ENCODE data around the gene NAP1L1. TPM values are rescaled to one million over a fixed set of nuclear protein-coding genes. Genes with fewer than 3 reads are reported as not detected.

Gene NAP1L1
- total RNA-seq, 4 donors from 2014 or later: 175 to 544 (median 399) TPM

GRCh38 chr12:76109879-76110278, 25.4 kb upstream of the NAP1L1 start:
- no peaks in the 10 kb centered on the region for H3K27me3 ChIP-seq
- H3K4me1 ChIP-seq: no peaks in the 10 kb centered on the region
- intact Hi-C loops (cut with DNase I; ENCODE audit: low total_unique reads): no loop called here
- no peak overlapping the region for H3K27ac ChIP-seq
- no peak for TF ChIP-seq POLR2A (IDR thresholded peaks at IDR 0.05)
- TF ChIP-seq, protein P1, sequence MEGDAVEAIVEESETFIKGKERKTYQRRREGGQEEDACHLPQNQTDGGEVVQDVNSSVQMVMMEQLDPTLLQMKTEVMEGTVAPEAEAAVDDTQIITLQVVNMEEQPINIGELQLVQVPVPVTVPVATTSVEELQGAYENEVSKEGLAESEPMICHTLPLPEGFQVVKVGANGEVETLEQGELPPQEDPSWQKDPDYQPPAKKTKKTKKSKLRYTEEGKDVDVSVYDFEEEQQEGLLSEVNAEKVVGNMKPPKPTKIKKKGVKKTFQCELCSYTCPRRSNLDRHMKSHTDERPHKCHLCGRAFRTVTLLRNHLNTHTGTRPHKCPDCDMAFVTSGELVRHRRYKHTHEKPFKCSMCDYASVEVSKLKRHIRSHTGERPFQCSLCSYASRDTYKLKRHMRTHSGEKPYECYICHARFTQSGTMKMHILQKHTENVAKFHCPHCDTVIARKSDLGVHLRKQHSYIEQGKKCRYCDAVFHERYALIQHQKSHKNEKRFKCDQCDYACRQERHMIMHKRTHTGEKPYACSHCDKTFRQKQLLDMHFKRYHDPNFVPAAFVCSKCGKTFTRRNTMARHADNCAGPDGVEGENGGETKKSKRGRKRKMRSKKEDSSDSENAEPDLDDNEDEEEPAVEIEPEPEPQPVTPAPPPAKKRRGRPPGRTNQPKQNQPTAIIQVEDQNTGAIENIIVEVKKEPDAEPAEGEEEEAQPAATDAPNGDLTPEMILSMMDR (IDR thresholded peaks at IDR 0.05): no peak
- no peaks in the 10 kb centered on the region for H3K36me3 ChIP-seq
- no peak overlapping the region for H3K4me3 ChIP-seq
- no peaks in the 10 kb centered on the region for H3K9me3 ChIP-seq
- no peak for DNase-seq

DNA sequence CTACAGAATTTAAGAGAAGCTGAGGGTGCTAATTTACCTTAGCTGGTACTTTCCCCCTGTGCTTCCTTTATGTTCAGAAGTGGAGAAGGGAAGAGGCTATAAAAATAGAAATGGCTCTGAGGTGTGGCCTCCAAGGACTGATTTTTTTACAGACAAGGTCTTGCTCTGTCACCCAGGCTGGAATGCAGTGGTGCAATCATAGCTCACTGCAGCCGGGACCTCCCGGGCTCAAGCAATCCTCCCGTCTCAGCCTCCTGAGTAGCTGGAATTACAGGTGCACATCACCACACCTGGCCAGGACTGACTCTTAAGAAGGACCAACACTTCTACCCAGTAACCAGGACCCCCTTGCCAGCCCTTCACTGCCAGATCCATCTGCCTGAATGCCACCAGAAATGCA, 23.9 kb upstream of the NAP1L1 start:
- TF ChIP-seq, protein P1 (IDR thresholded peaks at IDR 0.05): no peak
- TF ChIP-seq POLR2A (IDR thresholded peaks at IDR 0.05): no peak
- H3K9me3 ChIP-seq: no peaks in the 10 kb centered on the region
- H3K27ac ChIP-seq: no peak overlapping the region
- H3K4me1 ChIP-seq: no peaks in the 10 kb centered on the region
- intact Hi-C loops (cut with DNase I; ENCODE audit: low total_unique reads): no loop called here
- H3K27me3 ChIP-seq: no peaks in the 10 kb centered on the region
- no peak overlapping the region for H3K4me3 ChIP-seq
- no peaks in the 10 kb centered on the region for H3K36me3 ChIP-seq
- DNase-seq: no peak

GRCh38 chr12:76106631-76107030, 22.1 kb upstream of the NAP1L1 start:
- TF ChIP-seq, protein P1 (IDR thresholded peaks at IDR 0.05): no peak
- no peak for TF ChIP-seq POLR2A (IDR thresholded peaks at IDR 0.05)
- intact Hi-C loops (cut with DNase I; ENCODE audit: low total_unique reads): no loop called here

DNA sequence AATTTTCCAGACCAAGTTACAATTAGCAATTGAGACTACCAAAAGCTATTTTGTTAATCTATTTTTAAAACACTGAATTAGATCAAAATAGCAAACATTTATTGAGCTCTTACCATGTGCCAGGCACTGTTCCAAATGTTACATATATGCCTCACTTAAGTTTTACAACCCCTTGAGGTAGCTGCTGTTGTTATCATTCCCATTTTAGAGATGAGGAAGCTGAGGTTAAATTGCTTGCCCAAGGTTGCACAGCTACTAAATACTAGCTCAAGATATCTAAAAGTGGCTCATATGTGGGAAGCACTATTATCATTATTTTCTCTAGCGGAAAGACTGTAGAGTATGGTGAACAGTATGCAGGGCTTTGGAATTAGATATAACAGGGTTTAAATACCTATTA, 19.5 kb upstream of the NAP1L1 start:
- Histone ChIP-seq H3K9me3 (no peaks in the 10 kb centered on the region), H3K27me3 (no peaks in the 10 kb centered on the region), H3K4me1 (no peaks in the 10 kb centered on the region), H3K27ac (no peak overlapping the region), H3K36me3 (no peaks in the 10 kb centered on the region), H3K4me3 (no peak overlapping the region)
- intact Hi-C loops (cut with DNase I; ENCODE audit: low total_unique reads): no loop called here
- no peak for DNase-seq
- TF ChIP-seq POLR2A (IDR thresholded peaks at IDR 0.05): no peak
- TF ChIP-seq, protein P1 (IDR thresholded peaks at IDR 0.05): no peak

More at GRCh38 chr12:76106631-76107030, 22.1 kb upstream of the NAP1L1 start:
- no peaks in the 10 kb centered on the region for H3K36me3 ChIP-seq
- no peak overlapping the region for H3K4me3 ChIP-seq
- H3K9me3 ChIP-seq: no peaks in the 10 kb centered on the region
- no peak for DNase-seq
- H3K27ac ChIP-seq: no peak overlapping the region
- no peaks in the 10 kb centered on the region for H3K4me1 ChIP-seq
- no peaks in the 10 kb centered on the region for H3K27me3 ChIP-seq

DNA sequence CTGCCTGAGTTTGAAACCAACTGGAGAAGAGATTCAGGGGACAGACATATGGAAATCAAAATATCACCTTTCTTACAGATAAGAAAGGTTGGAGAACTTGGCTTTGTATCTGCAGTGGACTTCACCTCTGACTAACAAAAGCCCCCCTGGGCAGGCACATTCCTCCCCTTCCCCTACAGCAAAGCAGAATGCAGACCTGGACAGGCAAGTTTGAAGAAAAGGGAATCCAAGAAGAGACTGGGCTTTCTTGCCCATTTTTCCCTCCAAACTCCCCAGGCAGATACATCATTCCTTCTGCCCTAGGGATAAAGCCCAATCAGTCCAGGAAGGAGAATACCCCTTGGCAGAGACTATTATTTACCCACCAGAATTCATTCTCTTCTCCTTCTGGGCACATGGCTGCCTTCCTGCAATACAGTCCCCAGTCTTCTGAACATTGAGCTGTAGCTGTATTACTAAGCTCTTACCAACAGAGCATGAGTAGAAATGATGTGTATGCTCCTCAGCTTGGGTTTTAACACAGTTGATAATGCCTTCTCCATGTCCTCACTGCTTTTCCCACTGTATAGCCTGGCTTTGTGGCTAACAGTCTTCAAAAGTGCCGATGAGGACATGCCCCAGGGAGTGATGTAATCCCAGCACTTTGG, 17.4 kb upstream of the NAP1L1 start:
- H3K9me3 ChIP-seq: no peaks in the 10 kb centered on the region
- no peaks in the 10 kb centered on the region for H3K4me1 ChIP-seq
- H3K27ac ChIP-seq: no peak overlapping the region
- DNase-seq: no peak
- intact Hi-C loops (cut with DNase I; ENCODE audit: low total_unique reads): no loop called here
- H3K4me3 ChIP-seq: no peak overlapping the region
- H3K27me3 ChIP-seq: no peaks in the 10 kb centered on the region
- no peaks in the 10 kb centered on the region for H3K36me3 ChIP-seq
- TF ChIP-seq, protein P1 (IDR thresholded peaks at IDR 0.05): no peak
- TF ChIP-seq POLR2A (IDR thresholded peaks at IDR 0.05): no peak

Measured in uterus (tissue), 4 donors.